HG03378 (cell line): ENCODE results near the gene NSD1.
A peak's percentile ranks its signal among the peaks of the same experiment; 100 is the strongest.

Experiments
- ATAC-seq: cut with Tn5 transposase; IDR thresholded peaks from one replicate; pipeline ENCODE4 v1.9.1; 2021; ENCODE audit warnings: mild to moderate bottlenecking, moderate library complexity; ENCODE audit not compliant: unreplicated experiment

Gene NSD1

DNA sequence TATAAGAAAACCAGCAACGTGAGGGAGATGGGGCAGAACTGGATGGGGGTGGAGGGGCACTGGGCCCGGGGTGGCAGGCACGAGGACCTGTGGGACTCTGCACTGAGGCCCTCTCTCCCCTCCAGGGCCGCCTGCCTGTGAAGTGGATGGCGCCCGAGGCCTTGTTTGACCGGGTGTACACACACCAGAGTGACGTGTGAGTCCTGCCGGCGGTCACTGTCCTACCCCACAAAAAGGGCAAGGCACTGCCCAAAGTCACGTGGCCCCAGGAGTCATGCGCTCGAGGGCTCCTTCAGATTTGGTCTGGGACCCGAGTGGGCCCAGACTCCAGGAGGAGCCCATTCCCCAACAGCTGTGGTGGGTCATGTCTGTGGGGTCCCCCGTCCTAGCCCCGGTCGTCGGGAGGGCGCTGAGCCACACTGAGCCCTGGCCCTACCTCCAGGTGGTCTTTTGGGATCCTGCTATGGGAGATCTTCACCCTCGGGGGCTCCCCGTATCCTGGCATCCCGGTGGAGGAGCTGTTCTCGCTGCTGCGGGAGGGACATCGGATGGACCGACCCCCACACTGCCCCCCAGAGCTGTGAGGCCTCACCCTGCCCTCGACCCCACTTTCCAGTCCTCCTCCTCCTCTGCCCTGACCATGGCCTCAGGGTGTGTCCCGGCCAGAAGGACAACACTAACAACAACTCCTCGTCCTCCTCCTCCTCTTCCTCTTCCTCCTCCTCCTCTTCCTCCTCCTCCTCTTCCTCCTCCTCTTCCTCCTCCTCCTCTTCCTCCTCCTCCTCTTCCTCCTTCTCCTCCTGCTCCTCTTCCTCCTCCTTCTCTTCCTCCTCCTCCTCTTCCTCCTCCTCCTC, 37.2 kb upstream of the NSD1 start:
- no peak for ATAC-seq

- ATAC-seq = no peak
Measured at GRCh38 chr5:177097016-177097985, 36.3 kb upstream of the NSD1 start.

- ATAC-seq = no peak
Measured at GRCh38 chr5:177098120-177098469, 35.5 kb upstream of the NSD1 start.

- no peak for ATAC-seq
Measured at GRCh38 chr5:177098470-177099141, 35.0 kb upstream of the NSD1 start.

DNA sequence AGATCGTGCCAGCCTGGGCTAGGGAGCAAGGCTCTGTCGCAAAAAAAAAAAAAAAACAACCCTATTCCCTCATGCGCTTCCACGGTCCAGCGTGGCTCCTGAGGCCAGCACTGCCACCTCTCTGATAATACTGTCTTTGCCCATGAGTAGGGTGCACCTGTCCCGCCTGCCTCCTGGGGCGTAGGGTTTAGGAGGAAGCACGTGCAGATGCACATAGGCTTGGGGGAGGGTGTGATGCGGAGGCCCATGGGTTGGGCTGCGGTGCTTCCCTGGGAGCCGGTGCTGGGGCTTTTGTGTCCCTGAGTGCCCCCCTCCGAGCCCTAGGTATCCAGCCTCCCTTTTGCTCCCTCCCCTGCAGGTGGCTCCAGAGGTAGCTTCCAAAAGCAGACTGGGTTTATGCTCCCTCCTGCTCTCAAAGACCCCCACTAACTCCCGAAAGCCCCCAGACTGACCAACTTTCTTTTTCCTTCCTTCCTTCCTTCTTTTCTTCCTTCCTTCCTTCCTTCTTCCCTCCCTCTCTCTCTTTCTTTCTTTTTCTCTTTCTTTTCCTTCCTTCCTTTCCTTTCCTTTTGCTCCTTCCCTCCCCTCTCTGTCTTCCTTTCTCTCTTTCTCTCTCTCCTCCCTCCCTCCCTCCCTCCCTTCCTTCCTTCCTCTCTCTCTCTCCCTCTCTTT, 34.0 kb upstream of the NSD1 start:
- ATAC-seq = no peak

DNA sequence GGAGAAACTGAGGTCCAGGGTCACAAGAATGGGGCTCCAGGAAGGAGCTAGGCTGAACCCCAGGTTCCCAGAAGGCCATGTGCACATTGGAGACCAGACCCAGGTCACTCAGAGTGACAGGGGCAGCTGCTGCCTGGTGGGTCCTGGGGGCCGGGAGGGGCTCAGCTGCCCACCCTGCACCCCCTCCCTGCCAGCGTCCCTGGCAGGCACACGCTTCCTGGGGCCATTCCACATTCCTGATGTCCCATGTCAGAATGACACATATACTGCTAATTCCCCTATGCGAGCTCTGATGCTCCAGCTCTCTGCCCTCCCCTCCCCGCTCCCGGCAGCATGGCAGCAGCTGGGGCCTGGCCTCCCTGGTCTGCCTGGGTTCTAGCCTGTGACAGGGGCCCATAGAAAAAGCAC, 32.9 kb upstream of the NSD1 start:
- ATAC-seq = no peak

DNA sequence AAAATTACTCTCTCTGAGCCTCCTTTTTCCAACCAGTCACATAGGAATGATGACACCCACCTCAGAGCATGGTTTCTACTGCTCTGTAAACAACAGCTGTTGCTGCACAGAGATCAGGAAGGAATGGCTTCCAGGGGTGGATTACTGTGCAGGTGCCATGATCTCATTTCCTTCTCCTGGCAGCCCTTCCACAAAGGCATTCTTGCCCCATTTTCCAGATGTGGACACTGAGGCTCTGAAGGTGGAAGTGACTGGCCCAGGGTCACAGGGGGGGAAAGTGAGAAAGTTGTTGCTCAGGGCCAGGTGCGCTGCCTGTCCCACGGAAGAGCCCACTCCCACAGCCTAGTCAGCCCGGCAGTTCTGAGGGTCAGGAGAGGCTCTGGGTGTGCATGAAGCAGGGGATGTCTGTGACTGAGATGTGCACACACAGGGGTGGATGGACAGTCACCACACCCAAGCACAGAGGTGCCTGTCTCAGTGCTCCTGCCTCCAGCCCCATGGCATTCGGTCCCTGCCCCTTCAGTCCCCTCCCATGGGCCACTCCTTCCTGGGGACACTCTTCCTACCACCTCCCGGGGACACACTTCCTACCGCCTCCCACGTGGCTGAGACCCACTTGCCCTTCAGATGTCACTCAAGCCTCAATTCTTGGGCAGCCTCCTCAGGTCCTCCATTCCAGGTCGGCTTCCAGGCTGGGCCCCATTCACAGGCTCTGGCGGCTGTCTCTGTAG, 29.9 kb upstream of the NSD1 start:
- ATAC-seq = no peak

DNA sequence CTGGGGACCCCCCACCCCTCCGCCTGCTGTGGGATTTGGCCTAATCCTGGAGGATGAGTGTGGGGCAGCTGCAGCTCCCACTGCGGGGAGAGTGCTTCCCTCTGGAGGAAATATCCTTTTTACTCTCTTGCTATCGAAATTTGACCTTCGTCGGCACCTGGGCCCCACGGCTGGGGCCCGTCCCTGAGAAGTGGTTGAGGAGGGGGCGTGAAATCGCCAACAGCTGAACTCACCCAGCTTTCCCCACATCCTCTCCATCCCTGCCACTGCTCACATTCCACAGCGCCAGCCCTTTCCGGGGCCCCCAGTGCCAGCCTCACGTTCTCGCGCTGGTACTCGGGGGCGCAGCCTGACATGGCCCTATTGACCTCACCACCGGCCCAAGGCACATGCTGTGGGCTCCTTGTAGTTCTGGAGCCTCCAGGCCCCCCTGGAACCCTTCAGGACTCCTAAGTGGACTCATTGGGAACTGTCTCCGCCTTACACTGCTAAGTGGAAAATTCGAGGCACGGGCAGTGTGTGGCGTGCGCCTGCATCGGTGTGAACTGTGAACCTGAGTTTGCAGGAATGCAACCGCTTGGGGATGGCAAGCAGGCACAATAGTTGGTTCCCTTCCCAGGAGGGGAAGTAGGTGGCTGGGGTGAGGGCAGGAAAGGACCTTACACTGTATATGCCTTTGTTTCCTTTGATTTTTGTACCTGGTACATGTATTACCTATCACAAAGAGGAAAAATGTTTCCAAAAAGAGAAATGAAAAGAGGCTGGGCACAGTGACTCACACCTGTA, 27.7 kb upstream of the NSD1 start:
- no peak for ATAC-seq

DNA sequence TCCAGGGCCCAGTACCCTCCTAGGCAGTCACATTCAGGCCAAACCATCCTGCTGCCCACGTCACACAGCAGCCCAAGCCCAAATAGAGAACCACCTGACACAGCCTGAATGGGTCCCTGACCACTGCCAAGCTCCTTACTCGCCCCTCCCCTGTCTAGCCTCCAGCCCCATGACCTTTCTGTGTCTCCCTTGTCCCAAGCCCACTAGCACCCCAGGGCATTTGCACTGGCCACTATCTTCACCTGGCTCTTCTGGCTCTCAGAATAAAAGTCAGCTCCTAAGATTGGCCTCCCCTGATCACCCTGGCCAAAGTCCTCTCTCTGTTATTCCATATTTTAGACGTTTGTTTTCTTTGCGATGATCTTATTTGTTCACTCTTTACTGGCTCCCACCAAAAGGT, 26.4 kb upstream of the NSD1 start:
- ATAC-seq = no peak

GRCh38 chr5:177109810-177110209, 23.8 kb upstream of the NSD1 start:
- ATAC-seq = no peak

GRCh38 chr5:177111720-177112394, 21.7 kb upstream of the NSD1 start:
- no peak for ATAC-seq

GRCh38 chr5:177112589-177113220, 20.9 kb upstream of the NSD1 start:
- ATAC-seq = no peak

DNA sequence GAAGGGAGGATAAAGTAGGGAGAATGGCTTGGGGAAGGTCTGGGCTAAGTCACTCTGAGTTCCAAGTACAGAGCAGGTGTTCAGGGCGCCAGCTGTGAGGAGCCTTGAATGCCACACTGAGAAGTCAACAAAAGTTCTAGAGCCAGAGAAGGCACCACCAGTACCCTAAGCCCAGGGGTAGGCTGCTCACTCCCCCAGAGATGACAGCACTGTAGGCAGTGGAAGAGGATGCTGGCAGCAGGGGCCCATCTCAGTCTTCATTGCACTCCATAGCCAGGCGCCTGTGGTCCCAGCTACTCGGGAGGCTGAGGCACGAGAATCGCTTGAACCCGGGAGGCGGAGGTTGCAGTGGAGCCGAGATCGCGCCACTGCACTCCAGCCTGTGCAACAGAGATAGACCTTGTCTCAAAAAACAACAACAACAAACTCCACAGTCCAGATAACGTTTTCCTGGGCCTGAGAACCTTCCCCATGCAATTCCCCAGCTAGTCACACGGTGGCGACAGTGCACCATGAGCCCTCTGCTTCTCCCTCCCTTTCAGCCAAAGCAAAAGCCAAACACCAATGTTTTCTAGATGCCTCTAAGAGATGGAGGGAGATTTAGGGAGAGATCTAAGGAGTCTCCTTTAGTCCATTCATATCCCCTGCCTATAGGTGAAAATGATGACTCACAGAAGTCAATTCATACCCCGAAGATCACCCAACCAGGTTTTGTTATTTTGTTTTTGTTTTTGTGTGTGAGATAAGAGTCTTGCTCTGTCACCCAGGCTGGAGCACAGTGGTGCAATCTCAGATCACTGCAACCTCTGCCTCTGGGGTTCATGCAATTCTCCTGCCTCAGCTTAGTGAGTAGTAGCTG, 19.8 kb upstream of the NSD1 start:
- ATAC-seq = peak; percentile 66

GRCh38 chr5:177116631-177117373, 16.8 kb upstream of the NSD1 start:
- no peak for ATAC-seq

DNA sequence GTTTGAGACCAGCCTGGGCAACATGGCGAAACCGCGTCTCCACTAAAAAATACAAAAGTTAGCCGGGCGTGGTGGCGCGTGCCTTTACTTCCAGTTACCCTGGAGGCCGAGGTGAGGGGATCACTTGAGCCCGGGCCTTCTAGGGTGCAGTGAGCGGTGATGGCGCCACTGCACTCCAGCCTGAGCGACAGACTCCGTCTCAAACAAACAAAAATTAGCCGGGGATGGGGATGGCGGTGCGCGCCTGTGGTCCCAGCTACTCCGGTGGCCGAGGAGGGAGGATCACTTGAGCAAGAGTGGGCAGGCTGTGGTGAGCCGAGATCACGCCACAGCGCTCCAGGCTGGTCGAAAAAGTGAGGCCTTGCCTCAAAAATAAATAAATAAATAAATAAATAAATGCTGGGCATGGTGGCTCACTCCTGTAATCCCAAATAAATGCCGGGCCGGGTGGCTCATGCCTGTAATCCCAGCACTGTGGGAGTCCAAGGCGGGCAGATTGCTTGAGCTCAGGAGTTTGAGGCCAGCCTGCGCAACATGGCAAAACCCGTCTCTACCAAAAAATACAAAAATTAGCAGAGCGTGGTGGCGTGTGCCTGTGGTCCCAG, 16.0 kb upstream of the NSD1 start:
- no peak for ATAC-seq

DNA sequence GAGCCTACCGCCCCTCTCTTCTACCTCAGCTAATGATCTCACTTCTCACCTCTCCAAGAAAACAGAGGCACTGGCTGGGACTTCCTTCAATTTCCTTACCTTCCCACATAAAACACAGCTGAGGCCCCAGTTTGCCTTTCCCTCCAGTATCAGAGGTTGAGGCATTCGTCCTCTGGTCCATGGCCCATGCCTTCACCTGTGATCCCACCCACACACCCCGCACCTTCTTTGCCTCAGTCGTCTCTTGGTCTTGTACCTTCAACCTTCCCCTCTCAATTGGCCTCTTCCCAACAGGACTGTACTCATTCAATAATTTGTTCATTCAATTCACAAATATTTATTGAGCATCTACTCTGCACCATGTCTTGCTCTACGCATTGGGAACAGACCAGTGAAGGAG, 11.0 kb upstream of the NSD1 start:
- no peak for ATAC-seq
